CD1c-positive myeloid dendritic cell (primary cell): Measurements from ENCODE around the gene DNAJC6.

Source experiments
- DNase-seq: peaks from one replicate; pipeline ENCODE4 v3.0.0-alpha.2; 2016; ENCODE audit errors: extremely low spot score

DNAJC6 gene

GRCh38 chr1:65401612-65402011 lies 92.3 kb downstream of the DNAJC6 start:
- DNase-seq = no peak

DNA sequence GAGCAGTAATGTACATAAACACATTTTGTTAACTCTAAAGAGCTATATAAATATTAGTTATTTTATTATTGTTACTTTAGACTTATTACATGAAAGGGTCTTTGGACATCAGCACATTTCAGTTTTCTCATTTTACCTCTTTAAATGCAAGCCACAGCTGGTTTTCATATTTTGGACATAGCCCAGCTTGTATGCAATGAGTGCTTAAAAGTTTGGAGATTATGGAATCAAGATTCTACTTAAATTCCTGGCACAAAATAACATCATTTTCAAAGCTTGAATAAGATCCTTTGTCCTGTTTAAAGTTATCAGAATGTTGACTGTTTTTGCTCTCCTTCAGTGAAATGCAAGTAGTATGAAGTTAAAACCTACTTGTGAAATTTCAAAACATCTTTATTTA lies 95.6 kb downstream of the DNAJC6 start:
- DNase-seq = no peak

DNA sequence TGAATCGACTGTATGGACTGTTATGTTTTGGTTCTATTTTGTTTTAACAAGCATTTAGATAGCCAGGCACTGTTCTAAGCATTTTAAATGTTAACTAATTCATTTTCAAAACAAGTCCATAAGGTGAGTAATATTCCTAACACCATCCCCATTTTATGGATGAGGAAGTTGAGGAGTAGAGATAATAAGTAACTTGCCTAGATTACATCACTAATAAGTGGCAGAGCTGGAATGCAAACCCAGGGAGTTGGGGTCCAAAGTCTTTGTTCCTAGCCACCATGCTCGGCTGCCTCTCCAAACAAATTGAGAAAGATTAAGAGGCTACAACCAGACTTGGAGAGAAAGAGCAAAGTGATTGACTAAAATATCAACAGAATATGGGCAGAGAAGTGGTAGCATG lies 98.5 kb downstream of the DNAJC6 start:
- no peak for DNase-seq

GRCh38 chr1:65409314-65409713 lies 100.0 kb downstream of the DNAJC6 start:
- DNase-seq = no peak

GRCh38 chr1:65409816-65410326 lies 100.5 kb downstream of the DNAJC6 start:
- DNase-seq = no peak

DNA sequence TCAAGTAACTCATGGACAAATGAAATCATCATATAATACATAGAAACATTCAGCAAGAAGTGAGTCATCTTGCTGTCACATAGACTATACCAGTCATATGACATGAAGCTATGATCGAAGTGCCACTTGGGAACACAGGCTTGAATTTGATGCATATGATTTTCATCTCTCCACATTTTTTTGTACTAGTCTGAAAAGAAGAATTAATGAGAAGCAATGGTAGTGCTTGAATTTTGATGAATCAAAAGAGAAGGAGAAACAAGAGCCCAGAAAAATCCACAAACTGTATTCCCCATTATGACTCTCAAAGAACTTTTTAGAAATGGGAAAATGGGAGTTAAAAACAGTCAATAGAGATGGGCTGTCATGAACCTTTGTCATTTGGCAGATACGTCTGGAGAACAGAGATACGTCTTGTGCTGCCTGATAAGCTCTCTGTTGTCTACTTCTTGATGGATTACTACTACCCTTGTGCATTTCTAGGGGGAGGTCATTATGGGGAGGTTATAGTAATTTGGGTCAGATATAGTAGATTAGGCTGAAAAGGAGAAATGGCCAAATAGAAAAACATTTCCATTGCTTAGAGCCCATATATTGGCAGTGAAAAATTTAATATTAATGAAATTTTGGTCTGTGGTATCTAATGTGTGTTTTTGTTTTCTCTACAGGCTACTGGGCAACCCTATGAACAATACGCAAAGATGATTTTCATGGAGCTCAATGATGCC lies 103.1 kb downstream of the DNAJC6 start:
- DNase-seq = no peak

GRCh38 chr1:65412984-65413375 lies 103.6 kb downstream of the DNAJC6 start:
- DNase-seq = no peak

DNA sequence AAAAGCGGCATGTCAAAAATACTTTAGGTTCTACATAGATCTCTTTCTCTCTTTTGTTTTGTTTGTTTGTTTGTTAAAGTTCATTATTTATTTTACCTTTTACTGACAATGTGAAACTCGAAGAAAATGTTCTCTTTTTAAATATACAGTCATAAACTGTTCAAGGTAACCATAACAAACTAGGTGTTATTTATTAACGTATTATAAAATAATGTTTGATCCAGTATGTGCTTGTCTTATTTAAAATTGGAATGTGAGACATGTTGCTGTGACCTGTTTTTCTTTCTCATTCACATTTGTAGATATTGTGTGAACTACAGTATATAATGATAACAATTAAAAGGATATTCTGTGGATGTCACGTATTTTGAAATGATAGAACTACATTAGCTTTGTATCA lies 105.2 kb downstream of the DNAJC6 start:
- DNase-seq = no peak

GRCh38 chr1:65416767-65417166 lies 107.4 kb downstream of the DNAJC6 start:
- no peak for DNase-seq

DNA sequence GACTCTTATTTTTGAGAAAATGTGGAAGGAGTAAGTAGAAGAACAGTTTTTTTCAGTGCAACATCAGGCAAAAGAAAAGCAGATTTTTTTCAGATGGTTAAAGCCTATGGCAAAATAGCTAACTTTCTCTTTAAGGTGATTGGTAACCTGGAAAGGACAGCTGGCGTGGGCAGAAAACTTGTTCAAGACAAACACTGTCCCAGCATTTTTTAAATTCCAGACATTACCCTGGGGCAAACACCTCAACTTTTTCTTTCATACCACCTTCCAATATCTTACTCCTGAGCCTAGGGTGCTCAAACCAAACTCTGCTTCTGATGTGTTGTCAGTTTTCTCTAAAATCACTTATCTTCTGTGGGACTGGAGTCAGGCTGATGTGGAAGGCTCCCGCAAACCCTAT lies 108.4 kb downstream of the DNAJC6 start:
- no peak for DNase-seq

DNA sequence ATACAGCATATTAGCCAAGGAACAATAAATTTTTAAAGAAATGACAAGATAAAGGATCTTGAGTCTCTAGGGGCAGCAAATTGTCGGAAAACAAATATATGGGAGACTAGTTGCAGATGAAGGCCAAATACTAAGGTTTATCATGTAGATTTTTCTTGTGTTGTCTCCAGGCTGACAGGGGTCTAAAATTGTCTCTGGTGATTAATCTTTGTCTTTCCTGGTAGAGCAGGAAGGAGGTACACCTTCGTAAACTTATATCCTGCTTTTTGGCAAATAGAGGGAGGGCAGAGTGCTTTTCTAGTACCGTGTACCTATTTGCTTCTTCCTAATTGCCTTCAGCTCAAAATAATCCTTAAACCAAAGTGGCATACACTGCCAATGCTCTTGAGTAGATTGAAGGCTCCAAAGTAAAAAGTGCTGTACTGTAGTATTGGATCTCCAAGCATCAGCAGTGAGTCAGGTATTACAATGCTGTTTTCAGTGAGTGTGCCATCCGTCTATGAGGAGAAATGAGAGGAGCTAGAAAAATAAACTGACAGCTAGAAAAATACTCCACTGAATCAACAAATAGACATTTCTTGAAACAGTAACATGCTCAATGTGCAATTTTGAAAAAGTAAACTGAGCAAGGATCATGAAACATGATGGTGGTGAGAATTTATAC lies 109.3 kb downstream of the DNAJC6 start:
- no peak for DNase-seq

DNA sequence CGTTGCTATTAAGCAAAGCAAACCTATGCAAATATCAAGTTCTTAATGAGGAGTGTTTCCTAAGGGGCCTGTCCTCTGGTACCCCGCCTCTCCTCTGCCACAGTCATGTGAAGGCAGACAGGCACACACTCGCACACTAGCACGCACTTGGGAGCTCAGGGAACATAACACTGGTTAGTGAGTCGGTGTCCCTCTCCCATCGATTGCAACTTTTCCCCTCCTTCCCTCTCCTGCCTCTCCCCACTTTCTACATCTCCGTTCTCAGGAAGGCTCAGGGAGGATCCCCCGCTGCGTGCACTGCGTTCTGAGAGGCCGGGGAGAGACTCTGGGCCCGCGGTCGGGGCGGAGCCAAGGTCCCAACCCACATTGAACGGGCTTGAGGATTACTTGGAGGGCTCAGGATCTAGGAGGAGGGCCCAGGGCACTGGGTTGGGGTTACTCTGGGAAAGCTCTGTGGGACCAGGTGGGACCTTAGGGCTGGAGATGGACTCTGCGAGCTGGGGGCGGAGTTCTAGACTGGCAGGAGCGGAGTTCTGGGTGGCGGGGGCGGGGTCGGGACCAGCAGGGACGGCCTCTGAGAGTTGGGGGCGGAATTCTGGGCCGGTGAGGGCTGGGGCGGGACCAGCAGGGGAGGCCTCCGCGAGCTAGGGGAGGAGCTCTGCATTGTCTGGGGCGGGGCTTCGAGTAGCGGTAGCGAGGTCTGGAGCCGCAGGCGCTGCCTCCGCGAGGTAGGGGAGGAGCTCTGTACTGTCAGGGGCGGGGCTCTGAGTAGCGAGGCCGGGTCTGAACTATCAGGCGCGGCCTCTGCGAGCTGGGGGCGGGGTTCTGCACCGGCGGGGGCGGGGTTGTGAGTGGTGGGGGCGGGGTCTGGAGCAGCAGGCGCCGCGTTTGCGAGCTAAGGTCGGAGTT lies 110.6 kb downstream of the DNAJC6 start:
- peak; percentile 98 for DNase-seq

DNA sequence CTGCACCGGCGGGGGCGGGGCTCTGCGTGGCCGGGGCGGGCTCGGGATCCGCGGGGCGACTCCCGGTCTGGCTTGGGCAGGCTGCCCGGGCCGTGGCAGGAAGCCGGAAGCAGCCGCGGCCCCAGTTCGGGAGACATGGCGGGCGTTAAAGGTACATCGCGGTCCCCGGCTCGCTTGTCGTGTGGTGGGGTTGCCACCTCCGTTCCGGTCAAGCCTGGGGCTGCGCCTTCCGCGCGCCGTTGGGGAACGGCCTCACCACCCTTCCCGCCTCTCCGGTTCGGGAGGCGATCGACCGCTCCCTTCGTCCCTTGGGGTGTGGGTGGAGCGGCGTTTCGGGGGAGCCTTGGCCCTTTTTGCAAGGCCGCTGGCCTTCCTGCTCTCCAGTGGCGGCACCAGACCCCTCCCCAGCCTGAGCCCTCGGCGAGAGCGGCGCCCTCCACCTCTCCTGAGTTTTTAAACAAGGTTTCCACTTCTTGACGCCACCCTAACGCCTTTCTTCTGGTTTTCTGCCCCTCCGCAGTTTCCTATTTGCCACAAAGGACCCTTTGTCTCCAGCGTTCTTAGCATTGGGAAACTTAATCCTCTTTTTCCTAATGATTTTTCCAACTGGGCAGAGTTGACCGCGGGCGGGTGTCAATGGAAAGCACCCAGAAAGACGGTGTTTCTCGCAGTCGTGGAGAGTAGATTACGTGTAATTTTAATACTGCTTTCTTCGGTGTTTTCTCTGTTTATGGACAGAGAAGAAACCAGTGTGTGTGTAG lies 111.4 kb downstream of the DNAJC6 start, which contains the start of the genes LEPR and LEPROT:
LEPR (plus strand) TSS at position 79 of the 761 bp plus-strand sequence. CDS start 144,898 bp downstream, outside the sequence.
LEPROT (plus strand) TSS at position 79 of the 761 bp plus-strand sequence; CDS start at position 136, 57 bp downstream.
- no peak for DNase-seq

GRCh38 chr1:65421351-65422025 lies 112.1 kb downstream of the DNAJC6 start:
- DNase-seq = peak; percentile 79

DNA sequence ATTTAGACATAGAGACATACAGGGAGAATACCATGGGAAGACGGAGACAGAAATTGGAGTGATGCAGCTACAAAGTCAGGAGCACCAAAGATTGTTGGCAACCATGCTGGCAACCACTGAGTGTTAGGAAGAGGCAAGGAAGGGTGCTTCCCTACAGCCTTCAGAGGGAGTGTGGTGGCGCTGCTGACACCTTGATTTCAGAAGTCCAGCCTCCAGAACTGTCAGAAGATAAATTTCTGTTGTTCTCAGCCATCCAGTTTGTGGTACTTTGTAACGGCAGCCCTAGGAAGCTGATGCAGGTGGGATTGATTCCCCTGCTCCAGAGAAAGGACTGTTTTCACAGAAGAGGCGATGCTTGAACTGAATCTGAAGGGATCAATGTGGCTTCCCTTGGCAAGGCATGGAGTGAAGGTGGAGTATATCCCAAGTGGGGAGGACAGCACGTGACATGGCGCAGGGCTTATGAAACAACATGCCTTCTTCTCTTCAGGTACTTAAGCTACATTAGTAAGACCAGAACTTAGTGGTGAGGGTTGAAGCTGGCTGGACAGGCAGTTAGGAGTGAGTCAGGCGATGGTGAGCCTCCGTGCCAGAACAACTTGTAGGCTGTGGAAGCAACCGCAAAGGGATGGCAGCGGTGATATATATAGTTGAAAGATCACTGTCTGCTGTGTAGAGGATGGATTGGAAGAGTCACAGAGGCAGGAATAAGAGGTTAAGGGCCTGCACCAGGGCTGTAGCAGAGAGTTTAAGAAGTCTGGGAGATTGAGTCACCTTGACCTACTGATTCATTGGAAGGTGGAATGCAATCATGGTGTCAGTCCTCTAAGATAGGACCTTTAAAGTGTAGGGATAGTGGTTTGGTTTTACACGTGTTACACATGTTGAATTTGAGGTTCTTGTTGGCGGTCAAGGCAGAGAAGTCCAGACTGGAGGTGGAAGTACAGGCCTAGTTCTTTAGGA lies 113.2 kb downstream of the DNAJC6 start:
- DNase-seq = no peak

DNA sequence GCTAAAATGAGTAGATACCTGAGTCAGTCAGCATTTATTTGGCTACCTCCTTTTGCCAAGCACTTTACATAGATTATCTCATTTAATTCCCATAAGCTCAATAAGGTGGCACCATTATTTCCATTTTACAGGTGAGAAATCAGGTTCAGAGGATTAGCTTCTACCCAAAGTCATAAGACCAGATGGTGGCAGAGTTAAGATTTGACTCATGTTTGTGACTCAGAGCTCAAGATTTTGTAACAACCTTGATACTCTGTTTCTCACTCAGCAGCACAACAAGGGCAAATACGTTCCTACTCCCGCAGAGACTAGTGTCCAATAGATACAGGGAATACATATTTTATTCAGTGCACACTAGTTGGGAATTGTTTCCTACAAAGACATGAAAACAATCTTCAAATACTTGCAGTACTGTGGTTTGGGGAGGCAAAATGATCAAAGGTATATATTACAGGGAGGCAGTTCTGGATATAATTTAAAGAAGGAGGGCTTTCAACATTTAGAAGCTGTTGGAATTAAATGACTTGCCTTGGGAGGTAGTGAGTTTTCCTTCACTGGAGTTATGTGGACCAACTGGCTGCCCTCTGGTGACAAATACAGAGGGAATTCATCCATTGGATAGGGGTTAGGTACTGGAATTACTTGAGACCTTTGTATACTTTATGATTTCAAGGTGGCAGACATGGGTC lies 114.7 kb downstream of the DNAJC6 start:
- DNase-seq = peak; percentile 71

DNA sequence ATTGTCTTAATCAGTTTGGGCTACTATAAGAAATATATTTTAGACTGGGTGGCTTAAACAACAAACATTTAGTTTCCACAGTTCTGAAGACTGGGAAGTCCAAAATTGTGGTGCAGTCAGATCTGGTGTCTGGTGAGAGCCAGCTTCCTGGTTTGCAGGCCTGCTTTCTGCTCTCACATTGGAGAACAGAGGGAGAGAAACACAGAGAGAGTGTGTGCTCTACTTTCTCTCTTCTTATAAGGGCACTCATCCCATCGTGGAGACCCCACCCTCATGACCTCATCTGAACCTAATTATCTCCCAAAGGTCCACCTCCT lies 115.2 kb downstream of the DNAJC6 start:
- no peak for DNase-seq

DNA sequence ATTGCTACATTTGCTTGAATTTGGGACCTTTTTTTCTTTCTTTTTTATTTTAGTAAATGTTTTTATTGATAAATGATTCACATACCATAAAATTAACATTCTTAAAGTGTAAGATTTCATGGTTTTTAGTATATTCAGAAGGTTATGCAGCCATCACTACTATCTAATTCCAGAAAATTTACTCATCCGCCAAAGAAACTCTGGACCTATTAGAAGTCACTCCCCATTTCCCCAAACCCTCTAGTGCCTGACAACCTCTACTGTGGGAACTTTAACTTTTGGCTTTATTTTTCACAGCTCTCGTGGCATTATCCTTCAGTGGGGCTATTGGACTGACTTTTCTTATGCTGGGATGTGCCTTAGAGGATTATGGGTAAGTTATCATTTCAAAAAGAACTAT lies 115.7 kb downstream of the DNAJC6 start:
- DNase-seq = no peak

GRCh38 chr1:65425697-65426096 lies 116.4 kb downstream of the DNAJC6 start:
- DNase-seq = no peak
